SW 1271 (cell line): ENCODE data around the gene PPIL1.
"Not testable (repeated sequence)": the region's sequence is repeated elsewhere in the genome, so short reads cannot be mapped to it uniquely, and the experiment has no call there.

Experiments used
- DNase-seq, 2 experiments: peaks; one replicate each; lab custom pipeline; 2025; lab: John Stamatoyannopoulos, UW

Gene PPIL1

GRCh38 chr6:36817176-36817817 is 57.3 kb downstream of the PPIL1 start:
- DNase-seq, result no peak

GRCh38 chr6:36815962-36816735 is 58.5 kb downstream of the PPIL1 start:
- DNase-seq, result no peak

DNA sequence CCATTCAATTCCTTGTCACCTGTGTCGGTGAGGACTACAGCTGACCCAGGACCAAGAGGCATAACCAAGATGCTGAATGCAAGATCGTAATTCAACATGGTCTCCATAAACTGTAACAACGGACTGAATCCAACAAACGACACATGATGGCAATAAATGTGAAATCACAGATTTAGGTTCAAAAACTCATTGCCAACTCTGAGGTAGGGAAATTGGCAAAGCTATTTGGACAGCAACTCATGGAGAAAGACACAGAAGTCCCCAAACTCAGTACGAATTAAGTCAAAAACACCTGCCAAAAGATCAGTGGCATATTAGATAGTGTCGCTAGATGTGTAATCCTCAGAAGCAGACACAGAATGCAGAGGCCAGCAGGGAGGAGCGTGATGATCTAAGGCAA is 60.4 kb downstream of the PPIL1 start:
- no peak for DNase-seq

- DNase-seq, result no peak
These were observed 61.1 kb downstream of the PPIL1 start for GRCh38 chr6:36813526-36813925.

- DNase-seq, result not testable (repeated sequence)
These were observed 61.6 kb downstream of the PPIL1 start for GRCh38 chr6:36813047-36813446.

GRCh38 chr6:36809941-36810803 is 64.4 kb downstream of the PPIL1 start:
- DNase-seq, result no peak

DNA sequence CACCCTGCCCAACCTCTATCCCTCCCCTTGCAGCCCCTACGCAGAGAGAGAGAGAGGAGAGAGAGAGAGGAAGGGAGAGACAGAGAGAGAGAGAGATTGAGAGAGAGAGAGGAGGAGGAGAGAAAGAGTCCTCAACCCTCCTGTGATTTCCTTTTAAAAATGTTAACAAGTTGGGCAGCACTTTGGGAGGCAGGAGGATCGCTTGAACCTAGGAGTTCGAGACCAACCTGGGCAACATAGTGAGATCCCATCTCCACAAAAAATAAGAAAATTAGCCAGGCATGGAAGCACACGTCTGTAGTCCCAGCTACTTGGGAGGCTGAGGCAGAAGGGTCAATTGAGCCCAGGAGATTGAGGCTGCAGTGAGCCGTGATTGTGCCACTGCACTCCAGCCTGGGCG is 65.4 kb downstream of the PPIL1 start:
- DNase-seq, result no peak

DNA sequence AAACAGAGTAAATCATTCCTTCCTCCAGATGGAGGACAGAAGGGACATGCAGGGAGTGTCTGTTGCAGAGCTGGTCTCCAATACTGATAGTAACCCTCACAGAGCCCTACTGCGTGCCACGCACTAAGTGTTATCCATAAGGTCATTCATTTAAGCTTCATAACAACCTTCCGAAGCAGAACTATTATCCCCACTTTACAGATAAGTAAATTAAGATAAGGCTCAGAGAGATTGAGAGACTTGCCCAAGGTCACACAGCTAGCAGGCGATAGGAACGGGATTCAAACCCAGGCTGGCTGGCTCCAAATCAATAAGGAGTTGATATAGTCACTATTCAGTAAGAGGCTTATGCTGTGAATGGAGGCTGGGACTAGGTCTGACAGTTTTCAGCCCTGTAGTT is 66.0 kb downstream of the PPIL1 start:
- DNase-seq, result no peak

GRCh38 chr6:36807750-36808149 is 66.9 kb downstream of the PPIL1 start:
- DNase-seq, result no peak

DNA sequence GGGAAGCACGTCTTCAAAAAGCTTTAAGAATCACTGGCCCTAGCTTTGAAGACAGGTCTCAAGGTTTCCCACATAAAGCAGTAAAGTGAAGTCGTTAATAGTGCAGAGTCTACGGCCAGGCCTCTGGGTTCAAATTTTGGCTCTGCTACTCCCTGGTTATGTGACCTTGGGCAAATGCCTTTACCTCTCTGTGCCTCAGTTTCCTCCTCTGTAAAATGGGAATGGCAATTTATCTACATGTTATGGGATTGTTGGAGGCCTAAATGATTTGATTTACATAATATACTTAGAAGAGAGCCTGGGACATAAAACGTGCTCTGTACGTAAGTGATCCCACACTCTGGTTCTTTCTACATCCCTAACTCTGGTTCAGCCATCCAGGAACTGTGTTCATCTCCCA is 67.5 kb downstream of the PPIL1 start:
- DNase-seq, result no peak

- DNase-seq, result no peak
These were observed 68.7 kb downstream of the PPIL1 start for GRCh38 chr6:36805917-36806316.

DNA sequence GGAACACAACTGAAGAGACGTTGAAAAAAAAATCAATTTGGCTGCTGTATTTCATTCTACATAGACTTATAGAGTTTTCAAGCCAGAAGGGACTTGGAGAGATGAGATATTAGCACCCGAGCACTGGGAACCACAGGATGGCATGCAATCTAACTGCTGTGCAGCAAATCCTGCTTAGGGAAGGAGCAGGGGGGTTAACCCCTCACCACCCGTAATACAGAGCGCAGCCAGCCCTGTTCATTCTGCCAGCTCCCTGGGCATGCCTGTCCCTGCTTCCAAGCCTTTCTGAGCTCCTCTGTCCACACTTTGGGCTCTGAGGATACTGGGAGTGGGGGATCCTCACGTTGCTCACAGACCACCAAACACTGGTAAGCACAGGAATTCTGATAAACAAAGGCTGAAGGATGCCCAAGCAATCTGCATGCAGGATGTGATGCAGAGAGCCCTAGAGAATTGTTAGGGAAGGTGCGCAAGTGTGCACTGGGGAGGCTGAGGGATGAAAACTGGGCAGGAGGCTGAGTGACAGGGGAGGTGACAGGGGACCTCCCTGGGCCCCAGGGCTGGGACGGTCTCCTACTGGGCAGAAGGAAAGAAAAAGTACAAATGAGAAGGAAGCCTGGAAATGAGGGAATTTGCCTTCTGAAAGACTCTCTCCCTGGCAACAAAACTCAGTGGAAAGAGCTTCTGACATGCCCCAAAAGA is 69.4 kb downstream of the PPIL1 start:
- no peak for DNase-seq
